ENCODE measurements around the gene ATN1.

The ATN1 gene

DNA sequence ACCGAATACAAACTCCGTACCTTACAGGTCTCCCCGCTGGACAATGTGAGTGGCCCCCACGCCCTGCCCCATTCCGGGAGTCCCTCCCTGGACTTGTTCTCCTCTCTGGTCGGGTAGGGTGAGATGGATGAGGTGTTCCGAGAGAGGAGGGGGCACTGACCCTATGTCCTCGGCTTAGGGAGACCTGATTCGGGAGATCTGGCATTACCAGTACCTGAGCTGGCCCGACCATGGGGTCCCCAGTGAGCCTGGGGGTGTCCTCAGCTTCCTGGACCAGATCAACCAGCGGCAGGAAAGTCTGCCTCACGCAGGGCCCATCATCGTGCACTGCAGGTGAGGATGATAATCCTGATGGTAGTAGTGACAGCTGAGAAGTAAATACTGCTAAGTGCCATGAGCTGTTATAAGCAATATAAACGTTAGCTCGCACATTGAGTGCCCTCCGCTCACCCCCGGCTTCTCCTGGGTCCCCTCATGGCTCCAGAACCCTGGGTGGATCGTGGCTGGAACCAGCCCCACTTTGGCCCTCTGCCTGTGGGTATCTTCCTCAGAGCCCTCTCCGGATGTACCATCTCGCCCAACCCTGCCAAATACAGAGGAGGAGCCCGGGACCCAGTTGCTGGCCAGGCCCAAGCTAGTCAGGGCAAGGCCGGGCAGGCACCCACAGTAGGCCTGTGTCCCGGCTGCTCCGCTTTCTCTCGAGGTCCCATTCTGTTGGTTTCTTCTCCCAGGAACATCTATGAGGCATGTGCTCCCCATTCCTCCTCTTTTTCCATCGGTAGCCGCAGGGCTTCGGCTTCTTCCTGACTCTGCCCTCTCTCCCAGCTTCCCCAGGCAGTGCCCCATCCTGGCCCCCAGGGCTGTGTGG lies 30.2 kb downstream of the ATN1 start:
- no peak for DNase-seq

DNA sequence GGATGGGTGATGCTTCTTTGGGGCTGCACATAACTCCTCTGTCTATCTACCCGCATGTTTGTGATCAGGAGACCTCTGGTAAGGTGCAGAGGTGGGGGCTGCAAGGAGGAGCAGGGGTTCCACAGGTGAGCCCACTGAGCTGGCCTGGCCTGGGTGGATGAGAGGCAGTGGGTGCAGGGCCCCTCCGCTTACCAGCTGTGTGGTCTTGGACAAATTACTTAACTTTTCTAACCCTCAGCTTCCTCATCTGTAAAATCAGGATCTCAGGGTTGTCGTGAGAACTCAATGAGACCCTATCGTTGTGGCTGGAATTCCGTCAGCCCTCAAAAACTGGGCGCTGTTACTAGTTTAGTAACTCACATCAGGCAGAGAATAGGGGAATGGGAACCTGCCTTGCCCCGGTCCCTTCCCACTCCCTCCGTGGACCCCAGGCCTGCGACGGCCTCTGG lies 30.9 kb downstream of the ATN1 start:
- no peak for DNase-seq

DNA sequence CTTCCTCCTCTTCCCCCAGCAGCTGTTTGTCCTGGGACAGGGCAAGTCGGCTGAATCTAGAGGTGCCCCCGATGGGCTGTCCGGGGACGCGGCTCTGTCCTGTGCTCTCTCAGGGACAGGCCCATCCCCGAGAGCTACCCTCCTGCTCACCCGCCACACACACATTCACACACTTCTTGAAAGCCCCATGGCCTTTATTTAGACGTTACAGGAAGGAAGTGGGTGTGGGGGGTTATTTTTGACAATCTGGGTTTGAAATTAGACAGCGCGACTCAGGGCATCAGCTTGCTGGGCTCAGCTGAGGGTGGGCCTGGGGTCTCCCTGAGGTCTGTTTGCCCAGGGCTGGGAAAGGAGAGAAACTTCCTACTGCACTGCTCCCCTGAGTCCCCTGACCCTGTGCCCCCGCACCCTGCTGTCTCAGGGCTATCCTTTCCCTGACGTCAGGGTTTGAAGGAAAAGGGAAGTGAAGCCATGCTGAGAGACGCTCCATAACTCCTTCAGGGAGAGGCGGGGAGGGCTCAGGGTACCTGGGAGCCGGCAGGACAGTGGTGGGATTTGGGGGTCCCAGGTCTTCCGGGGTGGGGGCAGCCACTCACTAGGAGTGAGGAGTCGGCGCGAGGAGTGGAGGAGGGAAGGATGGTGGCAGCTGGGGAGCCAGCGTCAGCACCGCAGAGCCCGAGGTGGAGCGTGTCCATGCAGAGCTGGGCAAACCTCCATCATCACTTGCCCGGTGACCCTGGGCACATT lies 31.5 kb downstream of the ATN1 start:
- DNase-seq: no peak

DNA sequence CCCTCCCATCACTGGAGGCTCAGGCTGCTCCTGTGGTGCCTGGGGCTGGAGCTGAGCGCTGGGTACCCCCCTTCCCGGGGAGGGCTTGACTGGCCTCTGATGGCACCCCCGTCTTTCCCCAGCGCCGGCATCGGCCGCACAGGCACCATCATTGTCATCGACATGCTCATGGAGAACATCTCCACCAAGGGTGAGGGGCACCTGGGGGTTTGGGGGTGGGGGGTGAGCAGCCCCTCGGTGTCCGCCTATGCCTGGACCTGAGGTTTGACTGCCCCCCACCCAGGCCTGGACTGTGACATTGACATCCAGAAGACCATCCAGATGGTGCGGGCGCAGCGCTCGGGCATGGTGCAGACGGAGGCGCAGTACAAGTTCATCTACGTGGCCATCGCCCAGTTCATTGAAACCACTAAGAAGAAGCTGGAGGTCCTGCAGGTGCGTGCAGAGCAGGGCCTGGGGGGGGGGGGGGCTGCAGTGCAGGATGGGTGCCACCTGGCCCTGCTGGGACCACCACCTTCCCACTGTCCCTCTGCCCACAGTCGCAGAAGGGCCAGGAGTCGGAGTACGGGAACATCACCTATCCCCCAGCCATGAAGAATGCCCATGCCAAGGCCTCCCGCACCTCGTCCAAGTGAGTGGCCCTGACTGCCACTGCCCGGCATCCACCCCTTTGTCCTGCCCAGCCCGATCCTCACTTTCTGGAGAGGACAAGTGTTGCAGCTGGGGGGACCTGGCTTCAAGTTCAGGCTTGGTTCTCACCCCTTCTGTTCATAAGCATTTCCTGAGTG lies 32.2 kb downstream of the ATN1 start:
- DNase-seq: no peak

DNA sequence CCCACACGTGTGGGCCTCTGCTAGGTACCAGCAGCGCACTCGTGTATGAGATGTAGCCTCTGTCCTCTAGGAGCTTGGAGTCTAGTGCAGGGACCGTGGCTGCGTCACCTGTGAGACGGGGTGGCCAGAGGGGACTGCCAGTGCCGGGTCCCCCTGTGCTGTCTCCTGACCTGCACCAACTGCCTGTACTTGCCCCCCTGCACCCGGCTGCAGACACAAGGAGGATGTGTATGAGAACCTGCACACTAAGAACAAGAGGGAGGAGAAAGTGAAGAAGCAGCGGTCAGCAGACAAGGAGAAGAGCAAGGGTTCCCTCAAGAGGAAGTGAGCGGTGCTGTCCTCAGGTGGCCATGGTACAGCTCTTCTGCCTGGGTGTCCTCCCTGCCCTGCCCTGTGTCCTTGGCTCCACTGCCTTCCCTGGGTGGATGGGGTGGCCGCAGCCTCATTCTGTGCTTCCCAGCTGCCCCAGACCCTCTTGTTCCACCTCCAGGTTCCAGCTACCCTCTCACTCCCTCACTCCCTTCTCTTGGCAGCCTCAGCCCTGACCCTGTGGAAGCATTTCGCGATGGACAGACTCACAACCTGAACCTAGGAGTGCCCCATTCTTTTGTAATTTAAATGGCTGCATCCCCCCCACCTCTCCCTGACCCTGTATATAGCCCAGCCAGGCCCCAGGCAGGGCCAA lies 33.0 kb downstream of the ATN1 start:
- DNase-seq: no peak

DNA sequence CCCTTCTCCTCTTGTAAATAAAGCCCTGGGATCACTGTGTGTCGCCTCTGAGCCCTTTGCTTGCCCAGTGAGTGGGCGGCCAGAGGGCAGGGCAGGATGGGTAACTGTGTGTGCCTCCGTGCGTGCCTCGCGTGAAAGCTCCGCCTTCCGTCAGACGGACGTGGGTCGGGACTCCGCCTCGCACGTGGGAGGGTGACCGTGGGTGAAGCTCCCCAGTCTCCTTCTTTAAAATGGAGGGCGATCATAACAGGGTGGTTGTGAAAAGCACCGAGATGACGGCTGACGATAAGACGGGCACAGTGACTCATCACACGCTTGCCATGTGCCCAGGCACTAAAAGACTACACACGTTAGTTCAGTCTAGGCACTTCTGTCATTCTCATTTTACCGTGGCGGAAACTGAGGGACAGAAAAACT lies 33.5 kb downstream of the ATN1 start:
- DNase-seq: no peak

DNA sequence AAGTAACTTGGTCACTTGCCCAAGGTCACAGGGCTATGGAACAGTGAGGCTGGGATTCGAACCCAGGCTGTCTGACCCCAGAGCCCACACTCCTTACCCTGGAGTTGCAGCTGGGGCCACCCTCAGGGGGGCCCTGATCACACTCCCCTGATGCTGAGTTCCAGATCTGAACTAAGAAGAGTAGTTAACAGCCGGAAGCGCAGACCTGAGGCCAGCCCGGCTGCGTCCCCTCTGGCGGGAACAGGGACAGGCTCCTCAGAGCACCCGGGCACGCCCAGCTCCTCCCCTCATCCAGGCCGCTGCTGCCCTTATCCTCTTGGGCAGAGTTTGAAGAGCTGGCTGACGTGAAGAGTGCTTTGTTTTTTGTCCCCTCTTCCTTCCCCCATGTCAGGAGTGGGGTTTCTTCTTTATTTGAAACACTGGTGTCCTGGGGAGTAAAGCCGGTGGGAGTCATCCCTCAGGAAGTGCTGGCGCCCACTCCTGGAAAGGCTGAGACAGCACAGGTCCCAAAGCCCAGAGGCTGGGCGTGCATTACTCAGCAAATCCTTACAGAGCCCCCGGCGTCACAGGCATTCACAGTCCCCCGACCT lies 34.0 kb downstream of the ATN1 start:
- DNase-seq: peak; percentile 89

DNA sequence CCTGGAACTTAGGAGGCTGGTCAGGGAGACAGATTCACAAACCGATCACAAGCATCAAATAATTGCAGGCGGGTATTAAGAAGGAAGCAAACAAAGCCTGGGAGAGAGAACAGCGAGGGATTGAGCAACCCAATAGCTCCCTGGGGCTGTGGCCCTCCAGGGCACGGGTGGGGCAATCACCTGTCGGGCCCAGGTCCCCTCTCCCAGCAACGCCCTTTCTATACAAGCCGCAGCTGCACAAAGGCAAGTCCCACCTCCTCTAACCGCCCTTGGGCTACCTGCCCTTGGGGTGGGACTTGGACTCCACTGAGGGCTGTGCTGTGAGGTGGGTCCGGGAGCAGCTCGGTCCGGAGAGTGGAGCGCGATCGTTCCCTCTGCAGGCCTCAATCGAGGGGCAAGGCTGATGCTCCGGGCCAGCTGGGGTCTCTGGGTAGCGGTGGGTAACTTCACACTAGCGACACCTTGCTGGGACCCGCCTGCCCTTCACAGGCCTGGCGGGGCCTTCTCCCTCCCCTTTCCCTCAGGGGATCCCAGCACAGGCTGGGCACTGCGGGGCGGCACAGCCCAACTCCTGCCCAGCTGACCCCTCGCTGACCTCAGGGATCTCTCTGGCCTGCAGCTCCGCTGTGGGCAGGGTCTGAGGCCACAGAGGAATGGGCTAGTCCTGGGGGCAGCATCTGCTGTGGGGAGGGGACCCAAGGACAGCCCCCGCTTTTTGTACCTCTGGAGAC lies 34.7 kb downstream of the ATN1 start:
- DNase-seq: peak; percentile 89

DNA sequence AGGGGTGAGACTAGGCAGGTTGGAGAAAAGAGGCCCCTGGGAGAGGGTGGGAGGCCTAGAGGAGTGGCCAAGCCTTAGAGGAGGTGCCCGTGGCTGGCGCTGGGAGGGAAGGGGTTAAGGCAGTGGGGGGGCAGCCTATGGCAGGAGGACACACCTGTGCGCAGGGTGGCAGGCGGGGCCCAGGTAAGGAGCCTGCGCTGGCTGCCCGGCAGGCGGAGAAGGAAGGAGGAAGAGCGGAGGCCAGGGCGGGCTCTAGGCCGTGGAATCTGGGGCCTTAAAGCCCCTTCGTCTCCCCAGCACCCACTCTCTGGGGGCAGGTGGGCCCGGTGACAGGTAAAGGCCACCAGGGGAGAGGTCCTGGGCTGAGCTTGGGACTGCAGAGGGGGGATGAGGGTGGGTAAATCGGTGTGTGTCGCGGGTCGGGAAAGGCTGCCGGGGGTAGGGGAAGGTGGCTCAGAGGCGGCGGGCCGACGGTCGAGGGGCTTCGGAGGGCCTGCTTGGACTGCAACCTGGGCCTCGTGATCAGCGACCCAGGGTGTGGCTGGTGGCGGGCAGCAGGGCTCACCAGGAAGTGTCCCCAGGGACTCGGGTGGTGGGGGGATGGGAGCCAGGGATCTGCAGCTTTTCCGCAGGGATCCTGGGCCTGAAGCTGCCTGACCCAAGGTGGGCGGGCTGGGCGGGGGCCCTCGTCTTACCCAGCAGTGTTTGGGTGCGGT lies 35.4 kb downstream of the ATN1 start:
- peak; percentile 97 for DNase-seq

DNA sequence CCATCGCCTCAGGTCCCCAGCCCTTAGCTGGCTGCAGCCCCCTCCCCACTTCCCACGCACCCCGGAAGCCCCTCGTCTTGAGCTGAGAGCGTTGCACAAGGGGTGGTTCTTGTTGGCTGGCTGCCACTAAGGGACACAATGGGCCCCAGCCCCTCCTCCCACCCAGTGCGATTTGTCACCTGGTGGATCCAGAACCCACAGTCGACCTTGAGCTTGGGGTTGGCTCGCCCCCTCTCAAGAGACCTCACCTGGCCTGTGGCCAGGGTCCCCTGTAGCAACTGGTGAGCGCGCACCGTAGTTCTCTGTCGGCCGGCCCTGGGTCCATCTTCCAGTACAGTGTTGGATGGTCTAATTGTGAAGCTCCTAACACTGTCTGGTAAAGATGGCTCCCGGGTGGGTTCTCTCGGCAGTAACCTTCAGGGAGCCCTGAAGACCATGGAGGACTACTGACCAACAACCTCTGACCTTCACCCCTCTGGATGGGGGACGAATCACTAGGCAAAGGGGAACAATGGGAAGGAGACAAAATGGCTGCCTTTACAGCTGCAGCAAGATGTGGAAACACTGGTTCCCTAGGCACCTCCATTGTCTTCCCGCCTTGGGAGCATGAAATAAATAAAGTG lies 36.1 kb downstream of the ATN1 start:
- DNase-seq: peak; percentile 77

DNA sequence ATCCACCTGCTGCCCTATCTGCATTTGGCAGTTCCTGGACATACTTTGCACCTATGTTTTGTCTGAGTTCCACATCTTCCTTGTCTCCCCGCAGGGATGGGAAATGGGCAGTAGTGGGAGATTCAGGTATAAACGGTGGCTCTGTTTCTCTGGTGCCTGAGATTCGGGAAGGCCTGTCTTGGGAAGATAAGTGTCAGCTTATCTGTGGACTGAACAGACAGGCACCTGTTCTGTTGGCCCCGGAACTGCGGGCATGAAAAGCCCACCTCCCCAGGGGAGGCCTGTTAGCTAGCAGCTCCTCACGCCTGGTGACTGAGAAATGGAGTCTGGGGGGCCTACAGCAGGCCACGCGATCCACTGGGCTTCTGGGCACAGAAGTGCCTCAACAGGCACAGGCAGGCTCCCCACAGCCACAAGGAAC lies 36.9 kb downstream of the ATN1 start:
- DNase-seq: no peak

DNA sequence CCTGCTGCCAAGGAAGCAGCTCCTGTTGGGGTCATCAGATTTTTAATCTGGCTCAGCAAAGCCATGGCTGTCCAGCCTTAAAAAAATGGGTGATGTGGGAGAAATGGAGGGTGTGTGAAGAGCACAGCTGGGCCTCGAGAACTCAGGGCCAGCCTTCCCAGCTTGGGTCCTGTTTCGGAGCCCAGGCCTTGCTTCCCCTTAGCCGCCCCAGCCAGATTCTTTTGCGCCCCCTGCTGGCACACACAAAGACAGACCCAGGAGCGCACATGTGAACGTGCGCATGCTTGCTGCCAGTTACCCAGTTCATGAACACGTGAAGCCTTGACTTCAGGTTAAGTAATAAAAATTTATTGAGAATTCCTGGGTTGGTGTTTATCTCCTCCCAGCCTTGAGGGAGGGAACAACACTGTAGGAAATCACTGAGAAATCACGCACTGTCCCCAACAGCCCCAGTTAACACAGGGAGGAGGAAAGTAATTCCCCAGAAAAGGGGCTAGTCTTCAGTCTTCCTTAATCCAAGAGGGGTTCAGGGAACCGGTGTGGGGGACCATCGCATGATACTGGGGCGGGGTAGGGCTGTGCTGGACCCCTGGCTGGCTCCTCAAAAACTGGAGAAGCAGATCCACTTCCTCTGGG lies 37.4 kb downstream of the ATN1 start:
- peak; percentile 92 for DNase-seq

DNA sequence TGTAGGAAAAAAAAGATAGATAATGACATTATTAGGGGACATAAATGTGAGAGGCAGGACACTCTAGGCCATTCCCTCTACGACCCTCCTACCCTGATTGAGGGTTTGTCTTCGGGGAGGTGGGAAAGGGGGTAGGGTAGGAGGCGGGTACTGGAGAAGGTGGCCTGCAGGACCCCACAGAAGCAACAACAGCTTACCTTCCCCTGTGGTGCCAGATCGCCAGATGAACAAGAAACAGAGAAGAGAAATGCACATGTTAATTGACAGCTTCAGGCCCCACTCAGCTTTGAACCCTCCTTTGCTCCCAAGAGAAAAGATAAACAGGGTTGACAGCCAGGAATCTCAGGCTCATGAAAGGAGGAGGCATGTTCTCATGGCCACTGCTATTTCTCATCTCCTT lies 38.0 kb downstream of the ATN1 start:
- no peak for DNase-seq

DNA sequence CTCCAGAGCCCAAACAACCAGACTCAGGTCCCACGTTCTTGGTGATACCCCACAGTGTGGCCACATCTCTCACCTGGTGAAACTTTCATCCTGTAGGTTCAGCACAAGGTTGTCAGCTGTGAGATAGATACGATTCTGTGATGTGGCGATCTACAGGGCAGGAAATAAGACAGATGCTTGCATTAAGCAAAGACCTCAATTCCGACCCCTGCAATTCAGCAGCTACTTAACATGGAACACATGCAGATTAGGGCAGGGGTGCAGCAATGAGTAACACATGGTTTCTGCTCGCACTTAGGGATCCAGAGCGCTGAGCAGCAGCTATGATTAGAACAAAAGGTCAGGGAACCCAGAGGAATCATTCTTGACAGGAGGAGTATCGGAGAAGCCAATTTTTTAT lies 38.6 kb downstream of the ATN1 start:
- DNase-seq: no peak

DNA sequence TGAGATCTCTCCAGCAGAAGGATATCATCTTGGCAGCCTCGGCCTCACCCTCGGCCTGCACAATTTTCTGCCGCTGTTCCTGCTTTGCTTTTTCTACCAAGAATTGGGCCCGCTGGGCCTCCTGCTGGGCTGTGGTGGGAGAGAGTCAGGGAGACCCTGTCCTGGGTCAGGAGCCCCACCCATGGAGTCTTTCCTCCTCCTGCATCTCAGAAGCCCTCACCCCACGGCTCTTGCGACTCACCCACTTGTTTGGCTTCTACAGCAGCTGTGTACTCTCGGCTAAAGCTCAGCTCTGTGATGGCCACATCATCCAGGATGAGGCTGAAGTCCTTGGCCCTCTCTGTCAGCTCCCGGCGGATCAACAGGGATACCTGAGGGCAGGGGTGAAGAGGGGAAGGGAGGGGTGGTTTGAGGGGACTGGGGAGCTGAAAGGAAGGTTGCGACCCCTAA lies 39.9 kb downstream of the ATN1 start:
- DNase-seq: no peak

DNA sequence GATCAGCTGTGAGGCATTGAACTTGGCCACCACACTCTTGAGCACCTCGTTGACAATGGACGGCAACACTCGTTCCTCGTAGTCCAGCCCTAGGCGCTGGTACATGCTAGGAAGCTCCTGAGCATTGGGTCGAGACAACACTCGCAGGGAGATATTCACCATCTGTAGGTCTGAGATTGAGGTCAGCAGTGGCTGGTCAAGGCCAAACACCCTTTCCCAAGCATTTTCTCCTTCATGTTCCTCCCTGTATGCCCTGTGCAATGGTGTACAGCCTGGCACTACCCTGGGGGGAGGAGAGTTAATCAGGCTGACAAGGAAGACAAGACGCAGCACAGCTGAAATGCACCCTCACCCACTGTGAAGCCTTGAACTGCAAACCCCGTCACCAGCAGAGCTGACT lies 40.7 kb downstream of the ATN1 start:
- no peak for DNase-seq

DNA sequence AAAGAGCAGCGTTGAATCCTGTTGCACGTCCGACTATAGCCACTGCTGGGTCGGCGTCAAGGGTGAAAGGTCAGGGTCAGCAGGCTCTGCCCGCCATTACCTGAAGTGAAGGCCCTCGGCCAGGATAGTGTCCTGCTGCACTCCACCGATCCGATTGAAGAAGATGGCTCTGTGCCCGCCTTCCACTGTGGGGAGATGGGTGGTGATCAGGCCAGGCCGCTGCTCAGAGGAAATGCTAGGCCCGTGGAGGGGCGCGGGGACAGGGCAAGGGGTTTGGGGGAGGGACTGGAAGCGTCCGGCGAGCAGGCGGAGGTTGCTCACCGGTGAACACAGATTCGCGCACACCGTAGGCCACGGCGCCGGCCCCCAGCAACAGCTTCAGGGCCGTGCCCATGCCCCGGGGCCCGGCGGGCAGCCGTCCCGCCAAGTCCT lies 42.4 kb downstream of the ATN1 start:
- DNase-seq: no peak

DNA sequence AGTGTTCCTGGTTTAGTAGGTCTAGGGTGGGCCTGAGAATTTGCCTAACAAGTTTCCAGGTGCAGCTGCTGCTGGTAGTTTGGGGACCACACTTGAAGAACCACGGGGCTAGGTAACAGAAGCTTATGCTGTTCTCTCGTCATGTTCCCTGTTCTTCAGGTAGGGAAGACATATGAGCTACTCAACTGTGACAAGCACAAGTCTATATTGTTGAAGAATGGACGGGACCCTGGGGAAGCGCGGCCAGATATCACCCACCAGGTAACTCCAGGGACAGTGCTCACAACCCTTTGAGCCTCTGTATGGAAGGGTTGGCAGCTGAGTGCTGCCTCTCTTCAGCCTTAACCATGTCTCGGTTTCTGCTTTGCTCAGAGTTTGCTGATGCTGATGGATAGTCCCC lies 46.4 kb downstream of the ATN1 start:
- no peak for DNase-seq

DNA sequence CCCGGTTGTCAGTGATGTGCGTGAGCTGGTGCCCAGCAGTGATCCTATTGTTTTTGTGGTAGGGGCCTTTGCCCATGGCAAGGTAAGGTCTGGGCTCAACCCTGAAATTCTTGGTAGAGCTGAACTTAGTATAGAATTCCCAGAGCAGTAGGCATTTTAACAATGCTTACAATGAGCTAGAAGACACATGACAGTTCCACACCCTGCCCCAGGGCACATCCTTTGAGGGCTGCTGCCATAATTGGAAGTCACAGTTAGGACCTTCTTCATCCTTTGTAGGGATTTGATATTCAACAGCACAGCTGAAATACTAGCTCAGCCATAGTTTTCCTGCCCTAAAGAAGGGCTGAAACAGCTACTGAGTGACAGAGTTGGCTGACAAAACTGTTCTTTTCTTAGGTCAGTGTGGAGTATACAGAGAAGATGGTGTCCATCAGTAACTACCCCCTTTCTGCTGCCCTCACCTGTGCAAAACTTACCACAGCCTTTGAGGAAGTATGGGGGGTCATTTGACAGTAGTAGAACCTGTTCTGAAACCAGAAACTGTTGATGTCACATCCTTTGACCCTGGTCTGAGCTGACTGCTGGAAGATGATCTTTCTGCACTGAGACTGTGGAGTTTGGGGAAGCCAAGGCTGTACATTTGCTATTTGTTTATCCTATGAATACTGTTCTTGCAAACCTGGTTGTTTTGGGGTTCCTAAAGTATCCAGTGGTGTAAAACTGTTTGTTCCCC lies 47.7 kb downstream of the ATN1 start:
- DNase-seq: no peak

All from NCI-H1105 (cell line).